ENCODE data around the gene WDR48. TPM values are rescaled to one million over a fixed set of nuclear protein-coding genes. Genes with fewer than 3 reads are reported as not detected.

WDR48 gene
- total RNA-seq, 4 donors from 2014 or later, result 27.4 to 47.2 (median 38.0) TPM

GRCh38 chr3:39106281-39106811 lies 54.5 kb downstream of the WDR48 start:
- no peaks in the 10 kb centered on the region for H3K27me3 ChIP-seq
- TF ChIP-seq, protein P1, sequence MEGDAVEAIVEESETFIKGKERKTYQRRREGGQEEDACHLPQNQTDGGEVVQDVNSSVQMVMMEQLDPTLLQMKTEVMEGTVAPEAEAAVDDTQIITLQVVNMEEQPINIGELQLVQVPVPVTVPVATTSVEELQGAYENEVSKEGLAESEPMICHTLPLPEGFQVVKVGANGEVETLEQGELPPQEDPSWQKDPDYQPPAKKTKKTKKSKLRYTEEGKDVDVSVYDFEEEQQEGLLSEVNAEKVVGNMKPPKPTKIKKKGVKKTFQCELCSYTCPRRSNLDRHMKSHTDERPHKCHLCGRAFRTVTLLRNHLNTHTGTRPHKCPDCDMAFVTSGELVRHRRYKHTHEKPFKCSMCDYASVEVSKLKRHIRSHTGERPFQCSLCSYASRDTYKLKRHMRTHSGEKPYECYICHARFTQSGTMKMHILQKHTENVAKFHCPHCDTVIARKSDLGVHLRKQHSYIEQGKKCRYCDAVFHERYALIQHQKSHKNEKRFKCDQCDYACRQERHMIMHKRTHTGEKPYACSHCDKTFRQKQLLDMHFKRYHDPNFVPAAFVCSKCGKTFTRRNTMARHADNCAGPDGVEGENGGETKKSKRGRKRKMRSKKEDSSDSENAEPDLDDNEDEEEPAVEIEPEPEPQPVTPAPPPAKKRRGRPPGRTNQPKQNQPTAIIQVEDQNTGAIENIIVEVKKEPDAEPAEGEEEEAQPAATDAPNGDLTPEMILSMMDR (IDR thresholded peaks at IDR 0.05), result no peak
- TF ChIP-seq POLR2AphosphoS5 (IDR thresholded peaks at IDR 0.05) (no peak), EP300 (IDR thresholded peaks at IDR 0.05) (no peak), POLR2A (IDR thresholded peaks at IDR 0.05) (no peak)
- ATAC-seq, result no peak
- peak overlapping the region; percentile 53 to 99 for H3K4me3 ChIP-seq
- H3K4me1 ChIP-seq, result peaks cover 0 to 68% (median 26%) of the 10 kb centered on the region in 3 donors
- H3K36me3 ChIP-seq, result peaks cover 0 to 26% of the 10 kb centered on the region in 2 donors
- 5 to 18% methylated on average over 4 to 14 of the region's 16 CpGs for WGBS, 2 donors (ENCODE audit: low coverage in 1 of 2)
- peak overlapping the region; percentile 82 to 99 (median 98) for H3K27ac ChIP-seq
- H3K9me3 ChIP-seq, result no peaks in the 10 kb centered on the region

- H3K36me3 ChIP-seq, result peaks cover 0 to 29% of the 10 kb centered on the region in 2 donors
- WGBS, 2 donors (ENCODE audit: low coverage in 1 of 2), result 0% methylated on average over 4 to 15 of the region's 55 CpGs
- peak overlapping the region; percentile 53 to 99 for H3K4me3 ChIP-seq
- no peak for TF ChIP-seq POLR2AphosphoS5 (IDR thresholded peaks at IDR 0.05)
- TF ChIP-seq, protein P1 (IDR thresholded peaks at IDR 0.05), result peak in 1 of 4 experiments; percentile 13
- peaks cover 0 to 63% (median 26%) of the 10 kb centered on the region in 3 donors for H3K4me1 ChIP-seq
- no peaks in the 10 kb centered on the region for H3K9me3 ChIP-seq
- peak overlapping the region; percentile 82 to 99 (median 98) for H3K27ac ChIP-seq
- no peaks in the 10 kb centered on the region for H3K27me3 ChIP-seq
- ATAC-seq, result peak; percentile 67
Measured at GRCh38 chr3:39106851-39107387, 55.1 kb downstream of the WDR48 start.

- peak; percentile 93 for ATAC-seq
- H3K27ac ChIP-seq, result peak within 1 kb of the TSS; percentile 82 to 99 (median 98)
- WGBS, 2 donors (ENCODE audit: low coverage in 1 of 2), result 0 to 1% methylated on average over 19 to 28 of the region's 74 CpGs
- TF ChIP-seq EP300 (IDR thresholded peaks at IDR 0.05), result no peak
- TF ChIP-seq, protein P1 (IDR thresholded peaks at IDR 0.05), result peak in 1 of 4 experiments; percentile 3
- TF ChIP-seq POLR2AphosphoS5 (IDR thresholded peaks at IDR 0.05), result peak; percentile 87
- TF ChIP-seq POLR2A (IDR thresholded peaks at IDR 0.05), result peak; percentile 80 to 83
- peaks cover 0 to 28% of the 10 kb centered on the region in 2 donors for H3K36me3 ChIP-seq
- no peaks in the 10 kb centered on the region for H3K9me3 ChIP-seq
- no peaks in the 10 kb centered on the region for H3K27me3 ChIP-seq
- H3K4me3 ChIP-seq, result peak within 1 kb of the TSS; percentile 53 to 99
- peaks cover 0 to 56% (median 26%) of the 10 kb centered on the region in 3 donors for H3K4me1 ChIP-seq
Measured at GRCh38 chr3:39107388-39108199, 55.8 kb downstream of the WDR48 start, which contains the start of the genes GORASP1 and TTC21A. Gene GORASP1, minus strand, starts transcription at chr3:39107627. Its CDS starts 86 bp downstream, at chr3:39107541. Gene TTC21A, plus strand, starts transcription at chr3:39107680. Its CDS starts 158 bp downstream, at chr3:39107838.

DNA sequence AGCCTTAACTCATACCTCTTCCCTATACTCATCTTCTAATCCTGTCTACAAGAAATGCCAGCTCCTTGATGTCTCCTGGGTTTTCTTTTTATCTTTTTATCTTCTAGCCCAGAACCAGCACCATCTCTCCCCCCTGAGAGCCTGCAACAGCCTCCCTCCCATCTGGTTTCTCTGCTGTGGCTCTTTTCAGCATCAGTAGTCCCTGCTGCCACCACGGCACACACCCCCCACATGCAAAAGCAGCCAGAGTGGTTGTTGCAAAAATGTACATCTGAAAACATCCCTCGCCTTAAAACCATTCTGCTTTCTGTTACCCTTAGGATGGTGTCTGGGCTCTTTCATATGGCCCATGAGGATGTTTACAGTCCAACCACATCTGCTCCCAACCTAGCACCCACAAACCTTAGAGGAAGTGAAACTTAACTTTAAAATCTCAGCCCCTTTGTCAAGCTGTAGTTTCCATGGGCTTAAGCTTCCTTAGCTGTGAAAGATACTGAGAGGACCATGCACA lies 56.4 kb downstream of the WDR48 start:
- no peak for ATAC-seq
- WGBS, 2 donors (ENCODE audit: low coverage in 1 of 2), result 30% methylated on average over 2 of the region's 2 CpGs; no CpG with 5 or more reads in 1 of the 2 donors
- Histone ChIP-seq H3K9me3 (no peaks in the 10 kb centered on the region), H3K4me3 (peak overlapping the region; percentile 53 to 99), H3K36me3 (peaks cover 0 to 32% of the 10 kb centered on the region in 2 donors), H3K27me3 (no peaks in the 10 kb centered on the region), H3K4me1 (peaks cover 0 to 50% (median 24%) of the 10 kb centered on the region in 3 donors), H3K27ac (peak overlapping the region; percentile 82 to 99 (median 98))
- TF ChIP-seq POLR2AphosphoS5 (IDR thresholded peaks at IDR 0.05), result no peak
- no peak for TF ChIP-seq EP300 (IDR thresholded peaks at IDR 0.05)
- TF ChIP-seq, protein P1 (IDR thresholded peaks at IDR 0.05), result no peak
- TF ChIP-seq POLR2A (IDR thresholded peaks at IDR 0.05), result no peak
